ENCODE data around the gene RXFP4. TPM values are rescaled to one million over a fixed set of nuclear protein-coding genes. Genes with fewer than 3 reads are reported as not detected.
A peak's percentile ranks its signal among the peaks of the same experiment; 100 is the strongest.

Gene RXFP4
- total and polyA plus RNA-seq, 9 of the 15 experiments (the other 6 are each of a cell fraction or from before 2014, with no cell fraction given), result 0.64 TPM; not detected in 8

DNA sequence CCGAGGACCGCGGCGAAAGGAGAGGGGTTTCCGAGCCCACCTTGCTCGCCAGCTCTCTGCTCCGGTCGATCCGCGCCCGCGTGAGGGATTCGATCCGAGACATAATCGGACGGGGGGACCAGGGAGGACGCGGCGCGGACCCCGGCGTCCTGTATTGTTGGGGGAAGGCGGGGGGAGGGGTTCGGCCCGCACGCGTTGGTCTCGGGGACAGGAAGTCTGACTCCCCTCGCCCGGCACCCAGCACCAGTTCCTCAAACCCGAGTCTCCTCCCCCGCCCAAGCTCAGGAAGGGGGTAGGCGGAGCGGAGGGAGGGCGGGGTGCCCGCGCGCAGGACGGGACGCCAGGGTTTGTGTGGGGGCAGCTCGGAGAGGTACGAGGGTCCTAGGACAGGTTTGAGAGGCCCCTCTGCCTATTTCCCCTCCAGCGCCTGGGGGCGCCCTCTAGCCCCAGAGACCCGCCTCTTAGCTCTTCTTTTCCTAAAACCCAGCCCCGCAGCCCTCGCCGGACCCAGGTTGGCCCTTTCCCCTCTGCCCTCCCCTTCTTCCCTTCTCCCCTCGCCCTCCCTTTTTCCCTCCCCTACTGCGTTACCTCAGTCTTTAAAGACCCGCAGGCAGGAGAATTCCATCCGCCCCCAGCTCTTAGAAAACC, 37.0 kb downstream of the RXFP4 start, which contains the start of gene ARHGEF2 (continued):
- TF ChIP-seq TBL1XR1 (IDR thresholded peaks at IDR 0.05; ENCODE audit: low read length in 2 of 2) (no peak), PHF8 (IDR thresholded peaks at IDR 0.05; ENCODE audit: borderline replicate concordance, low read length) (peak; percentile 57; the same call in 1 of the 2 replicates), RAD21 (CRISPR knock-in tag; conservative IDR thresholded peaks at IDR 0.05 in 1 of 2, IDR thresholded peaks at IDR 0.05 in 1 of 2) (peak in 1 of 2 experiments; percentile 22; a peak in 2 of 4 replicates), ZBTB7A (IDR thresholded peaks at IDR 0.05; ENCODE audit: borderline replicate concordance, control insufficient read depth, low read depth, low read length) (peak; percentile 97), CCAR2 (IDR thresholded peaks at IDR 0.05; ENCODE audit: low read depth, low read length) (no peak), RBM25 (IDR thresholded peaks at IDR 0.05; ENCODE audit: low read depth, low read length, severe bottlenecking) (no peak), TEAD1 (CRISPR knock-in tag; IDR thresholded peaks at IDR 0.05) (no peak), BRD4 (IDR thresholded peaks at IDR 0.05) (peak; percentile 84; the same call in 1 of the 2 replicates), ETV5 (CRISPR knock-in tag; IDR thresholded peaks at IDR 0.05; ENCODE audit: low read depth) (peak; percentile 38; the same call in 1 of the 2 replicates), HDGF (IDR thresholded peaks at IDR 0.05) (no peak), ARID1B (IDR thresholded peaks at IDR 0.05) (peak; percentile 54; the same call in 1 of the 2 replicates), POLR2B (IDR thresholded peaks at IDR 0.05; ENCODE audit: low read depth, partially characterized antibody) (peak; percentile 52), GATAD2A (IDR thresholded peaks at IDR 0.05) (0 out of 2 replicates have a peak, but pooled peaks have one; percentile 9), GATAD2B (IDR thresholded peaks at IDR 0.05; ENCODE audit: borderline replicate concordance) (no peak), CXXC5 (CRISPR knock-in tag; IDR thresholded peaks at IDR 0.05) (peak; percentile 73), ZNF707 (CRISPR knock-in tag; conservative IDR thresholded peaks at IDR 0.05) (no peak), ZNF354B (CRISPR knock-in tag; IDR thresholded peaks at IDR 0.05) (no peak), ZNF24 (IDR thresholded peaks at IDR 0.05) (no peak)
- TF ChIP-seq, protein P1, sequence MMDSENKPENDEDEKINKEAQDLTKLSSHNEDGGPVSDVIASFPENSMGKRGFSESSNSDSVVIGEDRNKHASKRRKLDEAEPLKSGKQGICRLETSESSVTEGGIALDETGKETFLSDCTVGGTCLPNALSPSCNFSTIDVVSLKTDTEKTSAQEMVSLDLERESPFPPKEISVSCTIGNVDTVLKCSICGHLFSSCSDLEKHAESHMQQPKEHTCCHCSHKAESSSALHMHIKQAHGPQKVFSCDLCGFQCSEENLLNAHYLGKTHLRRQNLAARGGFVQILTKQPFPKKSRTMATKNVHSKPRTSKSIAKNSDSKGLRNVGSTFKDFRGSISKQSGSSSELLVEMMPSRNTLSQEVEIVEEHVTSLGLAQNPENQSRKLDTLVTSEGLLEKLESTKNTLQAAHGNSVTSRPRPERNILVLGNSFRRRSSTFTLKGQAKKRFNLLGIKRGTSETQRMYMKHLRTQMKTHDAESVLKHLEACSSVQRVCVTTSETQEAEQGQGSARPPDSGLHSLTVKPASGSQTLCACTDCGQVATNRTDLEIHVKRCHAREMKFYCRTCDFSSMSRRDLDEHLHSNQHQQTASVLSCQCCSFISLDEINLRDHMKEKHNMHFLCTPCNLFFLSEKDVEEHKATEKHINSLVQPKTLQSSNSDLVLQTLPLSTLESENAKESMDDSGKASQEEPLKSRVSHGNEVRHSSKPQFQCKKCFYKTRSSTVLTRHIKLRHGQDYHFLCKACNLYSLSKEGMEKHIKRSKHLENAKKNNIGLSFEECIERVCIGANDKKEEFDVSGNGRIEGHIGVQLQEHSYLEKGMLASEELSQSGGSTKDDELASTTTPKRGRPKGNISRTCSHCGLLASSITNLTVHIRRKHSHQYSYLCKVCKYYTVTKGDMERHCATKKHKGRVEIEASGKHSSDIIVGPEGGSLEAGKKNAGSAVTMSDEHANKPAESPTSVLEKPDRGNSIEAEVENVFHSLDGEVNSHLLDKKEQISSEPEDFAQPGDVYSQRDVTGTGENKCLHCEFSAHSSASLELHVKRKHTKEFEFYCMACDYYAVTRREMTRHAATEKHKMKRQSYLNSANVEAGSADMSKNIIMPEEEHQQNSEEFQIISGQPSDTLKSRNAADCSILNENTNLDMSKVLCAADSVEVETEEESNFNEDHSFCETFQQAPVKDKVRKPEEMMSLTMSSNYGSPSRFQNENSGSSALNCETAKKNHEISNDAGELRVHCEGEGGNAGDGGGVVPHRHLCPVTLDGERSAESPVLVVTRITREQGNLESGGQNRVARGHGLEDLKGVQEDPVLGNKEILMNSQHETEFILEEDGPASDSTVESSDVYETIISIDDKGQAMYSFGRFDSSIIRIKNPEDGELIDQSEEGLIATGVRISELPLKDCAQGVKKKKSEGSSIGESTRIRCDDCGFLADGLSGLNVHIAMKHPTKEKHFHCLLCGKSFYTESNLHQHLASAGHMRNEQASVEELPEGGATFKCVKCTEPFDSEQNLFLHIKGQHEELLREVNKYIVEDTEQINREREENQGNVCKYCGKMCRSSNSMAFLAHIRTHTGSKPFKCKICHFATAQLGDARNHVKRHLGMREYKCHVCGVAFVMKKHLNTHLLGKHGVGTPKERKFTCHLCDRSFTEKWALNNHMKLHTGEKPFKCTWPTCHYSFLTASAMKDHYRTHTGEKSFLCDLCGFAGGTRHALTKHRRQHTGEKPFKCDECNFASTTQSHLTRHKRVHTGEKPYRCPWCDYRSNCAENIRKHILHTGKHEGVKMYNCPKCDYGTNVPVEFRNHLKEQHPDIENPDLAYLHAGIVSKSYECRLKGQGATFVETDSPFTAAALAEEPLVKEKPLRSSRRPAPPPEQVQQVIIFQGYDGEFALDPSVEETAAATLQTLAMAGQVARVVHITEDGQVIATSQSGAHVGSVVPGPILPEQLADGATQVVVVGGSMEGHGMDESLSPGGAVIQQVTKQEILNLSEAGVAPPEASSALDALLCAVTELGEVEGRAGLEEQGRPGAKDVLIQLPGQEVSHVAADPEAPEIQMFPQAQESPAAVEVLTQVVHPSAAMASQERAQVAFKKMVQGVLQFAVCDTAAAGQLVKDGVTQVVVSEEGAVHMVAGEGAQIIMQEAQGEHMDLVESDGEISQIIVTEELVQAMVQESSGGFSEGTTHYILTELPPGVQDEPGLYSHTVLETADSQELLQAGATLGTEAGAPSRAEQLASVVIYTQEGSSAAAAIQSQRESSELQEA (IDR thresholded peaks at IDR 0.05; ENCODE audit: low read depth), result no peak
- TF ChIP-seq, protein P2, sequence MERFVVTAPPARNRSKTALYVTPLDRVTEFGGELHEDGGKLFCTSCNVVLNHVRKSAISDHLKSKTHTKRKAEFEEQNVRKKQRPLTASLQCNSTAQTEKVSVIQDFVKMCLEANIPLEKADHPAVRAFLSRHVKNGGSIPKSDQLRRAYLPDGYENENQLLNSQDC (CRISPR knock-in tag; IDR thresholded peaks at IDR 0.05), result no peak
